ENCODE measurements around the gene DLGAP1.

DNA sequence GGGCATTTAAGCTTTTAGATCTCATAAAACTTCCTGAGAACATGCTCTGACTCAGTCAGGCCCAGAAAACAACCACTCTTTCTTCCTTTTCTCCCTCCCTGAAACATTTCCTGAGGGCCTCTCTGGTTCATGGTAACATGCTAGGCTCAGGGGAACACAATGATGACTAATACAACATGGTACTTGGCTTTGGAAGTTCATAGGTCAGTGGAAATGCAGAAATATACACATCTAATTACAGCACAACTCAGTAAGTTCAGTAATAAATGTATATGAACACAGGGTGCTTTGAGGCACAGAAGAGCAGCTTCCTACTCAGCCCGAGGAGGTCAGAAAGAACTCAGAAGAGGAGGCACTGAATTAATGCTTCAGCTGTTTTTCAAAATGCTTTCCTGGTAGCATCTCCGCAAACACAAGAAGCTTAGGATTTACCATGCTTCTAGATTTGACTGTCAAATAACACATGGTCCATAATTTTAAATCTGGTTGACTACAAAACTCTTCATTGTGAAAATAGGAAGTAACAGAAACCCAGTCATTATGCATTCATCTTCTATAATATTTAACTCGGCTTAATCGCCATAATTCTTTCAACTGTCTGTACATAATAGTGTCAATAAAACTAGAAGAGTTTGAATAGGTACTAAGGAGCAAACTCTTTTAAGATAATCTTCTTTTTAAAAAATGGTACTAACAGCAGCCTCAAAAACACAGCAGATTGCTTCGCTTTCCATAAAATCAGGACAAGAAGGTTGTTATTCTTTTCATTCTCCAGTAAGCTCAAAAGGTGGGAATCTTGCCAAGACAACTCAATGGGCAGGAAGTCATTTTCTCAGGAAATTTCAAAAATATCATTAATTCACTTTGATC, 251.3 kb downstream of the DLGAP1 start:
- TF ChIP-seq, protein P1, sequence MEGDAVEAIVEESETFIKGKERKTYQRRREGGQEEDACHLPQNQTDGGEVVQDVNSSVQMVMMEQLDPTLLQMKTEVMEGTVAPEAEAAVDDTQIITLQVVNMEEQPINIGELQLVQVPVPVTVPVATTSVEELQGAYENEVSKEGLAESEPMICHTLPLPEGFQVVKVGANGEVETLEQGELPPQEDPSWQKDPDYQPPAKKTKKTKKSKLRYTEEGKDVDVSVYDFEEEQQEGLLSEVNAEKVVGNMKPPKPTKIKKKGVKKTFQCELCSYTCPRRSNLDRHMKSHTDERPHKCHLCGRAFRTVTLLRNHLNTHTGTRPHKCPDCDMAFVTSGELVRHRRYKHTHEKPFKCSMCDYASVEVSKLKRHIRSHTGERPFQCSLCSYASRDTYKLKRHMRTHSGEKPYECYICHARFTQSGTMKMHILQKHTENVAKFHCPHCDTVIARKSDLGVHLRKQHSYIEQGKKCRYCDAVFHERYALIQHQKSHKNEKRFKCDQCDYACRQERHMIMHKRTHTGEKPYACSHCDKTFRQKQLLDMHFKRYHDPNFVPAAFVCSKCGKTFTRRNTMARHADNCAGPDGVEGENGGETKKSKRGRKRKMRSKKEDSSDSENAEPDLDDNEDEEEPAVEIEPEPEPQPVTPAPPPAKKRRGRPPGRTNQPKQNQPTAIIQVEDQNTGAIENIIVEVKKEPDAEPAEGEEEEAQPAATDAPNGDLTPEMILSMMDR (IDR thresholded peaks at IDR 0.05; ENCODE audit: low read depth, low read length), result no peak
- TF ChIP-seq EZH2phosphoT487 (IDR thresholded peaks at IDR 0.05; ENCODE audit: low read depth), result no peak
